Measurements from ENCODE around the gene NUP188.
"Not testable (repeated sequence)": the region's sequence is repeated elsewhere in the genome, so short reads cannot be mapped to it uniquely, and the experiment has no call there.

The NUP188 gene

GRCh38 chr9:128917151-128917849, 30.2 kb upstream of the NUP188 start:
- DNase-seq = no peak

GRCh38 chr9:128918921-128919320, 28.6 kb upstream of the NUP188 start:
- DNase-seq = no peak

- DNase-seq = no peak
Observed at GRCh38 chr9:128919402-128920089, 28.0 kb upstream of the NUP188 start.

- DNase-seq = no peak
Observed at GRCh38 chr9:128920381-128921058, 27.0 kb upstream of the NUP188 start, which contains the start of gene PHYHD1. TSS of gene PHYHD1 (plus strand) at chr9:128920982. CDS start at chr9:128922324, 1,342 bp downstream.

GRCh38 chr9:128921881-128922763, 25.4 kb upstream of the NUP188 start:
- DNase-seq = no peak

- no peak for DNase-seq
Observed at GRCh38 chr9:128923493-128923883, 24.0 kb upstream of the NUP188 start.

GRCh38 chr9:128927731-128928411, 19.6 kb upstream of the NUP188 start:
- DNase-seq = no peak

- DNase-seq = no peak
Observed at GRCh38 chr9:128928624-128929023, 18.9 kb upstream of the NUP188 start.

- DNase-seq = no peak
Observed at GRCh38 chr9:128929560-128929959, 17.9 kb upstream of the NUP188 start.

DNA sequence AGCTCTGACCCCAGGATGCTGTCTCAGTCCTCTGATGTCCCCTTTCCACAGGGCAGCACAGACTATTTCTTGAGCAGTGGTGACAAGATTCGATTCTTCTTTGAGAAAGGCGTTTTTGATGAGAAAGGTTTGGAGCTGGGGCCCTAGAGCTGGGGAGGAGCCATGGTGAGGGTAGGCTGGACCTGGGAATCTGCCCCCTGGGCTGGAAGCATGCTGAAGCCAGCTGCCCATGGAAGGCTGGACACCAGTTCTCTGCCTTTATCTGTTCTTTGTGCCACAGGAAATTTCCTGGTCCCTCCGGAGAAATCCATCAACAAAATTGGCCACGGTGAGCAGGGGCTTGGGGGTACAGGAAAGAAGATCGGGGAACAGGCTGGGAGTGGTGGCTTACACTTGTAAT, 13.8 kb upstream of the NUP188 start:
- no peak for DNase-seq

- DNase-seq = no peak
Observed at GRCh38 chr9:128936171-128936865, 11.2 kb upstream of the NUP188 start.

DNA sequence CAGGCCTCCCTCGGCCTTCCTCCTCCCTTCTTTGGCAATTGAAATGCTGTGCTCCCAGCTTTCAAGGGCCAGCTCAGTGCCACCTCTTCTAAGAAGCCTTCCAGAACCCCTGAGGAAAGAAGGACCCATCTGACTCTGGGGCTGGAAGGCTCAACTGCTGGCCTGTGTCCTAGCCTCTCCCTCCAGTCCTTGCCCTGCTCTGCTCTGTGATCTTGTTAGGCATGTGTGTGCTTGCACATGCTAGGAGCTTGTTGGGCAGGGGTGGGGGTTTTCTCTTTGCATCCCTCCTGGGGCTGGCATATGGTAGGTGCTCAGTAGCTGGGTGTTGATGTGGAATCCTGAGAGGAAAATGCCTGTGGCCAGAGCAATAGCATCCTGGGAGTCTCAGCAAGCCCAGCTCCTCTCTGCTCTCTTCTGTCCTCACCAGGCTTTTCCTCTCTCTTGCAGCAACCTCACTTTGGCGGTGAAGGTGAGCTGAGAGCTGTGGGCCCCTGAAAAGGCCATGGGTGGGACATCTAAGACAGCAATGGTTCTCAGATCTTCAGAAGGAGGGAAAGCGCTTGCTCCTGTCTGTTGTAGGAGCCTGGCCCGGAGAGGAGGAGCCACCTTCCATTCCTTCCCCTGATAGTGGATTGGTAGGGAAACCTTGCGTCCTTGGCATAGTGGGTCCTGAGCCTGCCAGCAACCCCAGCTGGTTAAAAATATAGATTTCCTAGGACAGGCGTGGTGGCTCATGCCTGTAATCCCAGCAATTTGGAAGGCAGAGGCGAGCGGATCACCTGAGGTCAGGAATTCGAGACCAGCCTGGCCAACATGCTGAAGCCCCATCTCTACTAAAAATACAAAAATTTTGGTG, 10.0 kb upstream of the NUP188 start:
- DNase-seq = no peak

DNA sequence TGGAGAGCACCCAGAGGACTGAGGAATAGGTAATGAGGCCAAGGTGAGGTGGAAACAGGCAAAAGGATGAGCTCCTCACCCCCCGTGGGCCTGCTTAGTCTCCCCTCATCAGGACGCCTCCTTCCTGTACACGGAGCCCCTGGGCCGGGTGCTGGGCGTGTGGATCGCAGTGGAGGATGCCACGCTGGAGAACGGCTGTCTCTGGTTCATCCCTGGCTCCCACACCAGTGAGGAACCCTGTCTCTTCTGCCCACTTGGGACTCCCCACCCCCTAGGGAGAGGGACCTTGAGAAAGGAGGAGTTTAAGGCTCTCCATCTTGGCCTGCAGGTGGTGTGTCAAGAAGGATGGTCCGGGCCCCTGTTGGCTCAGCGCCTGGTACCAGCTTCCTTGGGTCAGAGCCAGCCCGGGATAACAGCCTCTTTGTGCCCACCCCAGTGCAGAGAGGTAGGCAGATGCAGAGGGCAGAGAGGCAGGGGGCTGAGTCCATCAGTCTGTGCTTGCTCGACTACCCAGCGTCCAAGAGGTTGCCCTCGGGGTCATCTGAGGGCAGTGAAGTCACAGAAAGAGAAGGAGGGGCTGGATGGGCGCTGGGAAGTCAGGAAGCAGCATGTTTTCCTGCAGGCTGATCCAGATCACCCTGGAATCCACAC, 7.1 kb upstream of the NUP188 start:
- DNase-seq = no peak

- no peak for DNase-seq
Observed at GRCh38 chr9:128940946-128941755, 6.3 kb upstream of the NUP188 start.

DNA sequence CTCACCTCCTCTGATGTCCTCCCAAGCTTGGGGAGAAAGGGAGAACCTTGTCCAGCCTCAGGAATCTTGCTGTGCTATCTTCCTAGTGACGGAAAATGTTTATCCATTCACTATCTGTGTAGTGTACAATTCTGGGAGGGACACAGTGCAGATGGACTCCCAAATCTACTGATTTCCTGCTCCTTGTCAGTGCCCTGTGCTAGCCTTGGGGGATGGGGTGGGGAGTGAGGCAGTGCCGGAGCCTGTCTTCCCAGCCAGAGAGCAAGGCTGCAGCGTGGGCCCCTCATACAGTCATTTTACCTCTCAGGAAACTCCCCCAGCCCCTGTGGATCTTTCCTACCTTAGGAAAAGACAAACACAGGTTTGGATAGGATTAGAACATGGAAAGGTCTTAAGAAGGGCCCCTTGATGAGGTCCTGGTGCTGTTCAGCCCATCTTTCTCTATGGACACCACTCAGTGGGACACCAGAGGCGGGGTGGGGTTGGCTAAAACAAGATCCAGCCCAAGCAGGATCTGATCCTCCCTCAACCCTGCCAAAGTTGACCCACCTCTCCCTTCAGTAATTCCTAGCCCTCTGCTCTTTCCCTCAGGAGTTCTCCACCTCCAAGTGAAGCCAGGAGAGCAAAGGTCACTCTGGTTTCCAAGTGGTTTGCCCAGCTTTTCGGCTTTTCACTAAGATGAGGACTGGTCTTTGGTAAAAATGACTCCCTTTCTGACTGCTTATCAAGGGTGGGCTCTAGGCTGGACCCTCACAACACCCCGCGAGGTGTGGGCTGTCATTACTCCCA, 3.5 kb upstream of the NUP188 start:
- DNase-seq = no peak

DNA sequence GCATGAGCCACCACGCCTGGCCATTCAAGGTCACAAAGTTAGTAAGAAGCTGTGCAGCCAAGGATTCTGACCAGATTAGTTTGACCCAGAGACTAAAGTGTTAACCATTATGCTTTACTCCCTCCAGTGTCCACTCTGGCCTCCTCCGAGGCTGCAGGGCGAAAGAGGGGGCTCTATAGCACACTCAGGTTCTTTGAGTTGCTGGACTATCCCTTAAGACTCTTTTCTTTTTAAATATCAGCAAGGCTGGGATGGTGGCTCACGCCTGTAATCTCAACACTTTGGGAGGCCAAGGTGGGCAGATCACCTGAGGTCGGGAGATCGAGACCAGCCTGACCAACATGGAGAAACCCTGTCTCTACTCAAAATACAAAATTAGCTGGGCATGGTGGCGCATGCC, 2.5 kb upstream of the NUP188 start:
- not testable (repeated sequence) for DNase-seq

DNA sequence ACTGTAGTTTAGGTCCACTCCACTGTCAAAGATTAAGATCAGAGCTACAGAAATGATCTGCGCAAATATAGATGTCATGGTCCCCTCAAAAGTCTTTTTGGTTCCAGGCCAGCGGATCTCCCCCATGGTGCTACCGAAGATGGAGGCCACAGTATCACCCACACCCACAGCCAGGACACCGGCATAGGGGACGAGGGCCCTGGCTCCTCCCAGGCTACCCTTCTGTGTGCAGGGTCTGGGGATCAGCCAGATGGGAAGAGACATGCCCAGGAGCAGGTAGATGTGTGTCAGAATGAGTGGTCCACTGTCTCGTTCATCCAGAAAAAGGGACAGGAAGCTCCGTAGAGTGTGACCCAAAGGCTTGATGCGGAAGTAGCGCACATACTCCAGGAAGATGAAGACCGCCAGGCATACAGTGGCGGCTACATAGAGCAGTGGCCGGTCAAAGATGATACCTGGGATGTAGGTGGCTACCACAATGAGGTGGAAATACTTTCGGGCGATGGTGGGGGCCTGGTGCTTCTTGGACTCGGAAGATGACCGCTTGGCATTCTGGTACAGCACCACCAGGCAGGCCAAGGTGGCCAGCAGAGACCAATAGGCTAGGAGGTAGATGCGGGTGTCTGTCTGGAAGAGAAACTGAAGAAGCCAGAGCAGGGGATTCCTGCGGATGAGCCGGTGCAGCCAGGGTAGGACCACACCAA, 1.5 kb upstream of the NUP188 start:
- no peak for DNase-seq

Data from MV-4-11 (cell line).